ENCODE results near the gene ANXA8L1.
"Not testable (repeated sequence)": the region's sequence is repeated elsewhere in the genome, so short reads cannot be mapped to it uniquely, and the experiment has no call there.

Gene ANXA8L1
- 0 reads per million in 4 experiments for total RNA-seq

DNA sequence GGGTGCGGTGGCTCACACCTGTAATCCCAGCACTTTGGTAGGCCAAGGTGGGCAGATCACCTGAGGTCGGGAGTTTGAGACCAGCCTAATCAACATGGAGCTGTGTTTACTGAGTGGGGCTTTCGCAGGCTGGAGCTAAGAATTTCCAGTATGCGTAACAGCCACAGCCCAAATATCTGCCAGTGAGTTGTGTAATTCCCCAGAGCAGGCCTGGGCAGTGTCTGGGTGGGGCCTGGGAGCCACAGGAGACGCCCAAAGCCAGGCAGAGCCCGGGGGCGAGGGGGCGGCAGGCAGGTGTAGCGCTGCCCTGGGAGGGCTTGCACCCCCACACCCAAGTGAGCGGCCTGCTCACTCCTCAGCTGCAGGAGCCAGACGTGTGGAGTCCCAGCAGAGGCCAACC, at the start of gene ANXA8L1:
Gene ANXA8L1 (plus strand): TSS at position 371 of the 400 bp plus-strand sequence. CDS start 76 bp downstream, outside the sequence.
- DNase-seq: not testable (repeated sequence)

GRCh38 chr10:46326066-46326465, 49.5 kb upstream of the ANXA8L1 start:
- no peak for DNase-seq

GRCh38 chr10:46326971-46327370, 48.6 kb upstream of the ANXA8L1 start:
- DNase-seq: no peak

GRCh38 chr10:46327685-46328084, 47.9 kb upstream of the ANXA8L1 start:
- no peak for DNase-seq

DNA sequence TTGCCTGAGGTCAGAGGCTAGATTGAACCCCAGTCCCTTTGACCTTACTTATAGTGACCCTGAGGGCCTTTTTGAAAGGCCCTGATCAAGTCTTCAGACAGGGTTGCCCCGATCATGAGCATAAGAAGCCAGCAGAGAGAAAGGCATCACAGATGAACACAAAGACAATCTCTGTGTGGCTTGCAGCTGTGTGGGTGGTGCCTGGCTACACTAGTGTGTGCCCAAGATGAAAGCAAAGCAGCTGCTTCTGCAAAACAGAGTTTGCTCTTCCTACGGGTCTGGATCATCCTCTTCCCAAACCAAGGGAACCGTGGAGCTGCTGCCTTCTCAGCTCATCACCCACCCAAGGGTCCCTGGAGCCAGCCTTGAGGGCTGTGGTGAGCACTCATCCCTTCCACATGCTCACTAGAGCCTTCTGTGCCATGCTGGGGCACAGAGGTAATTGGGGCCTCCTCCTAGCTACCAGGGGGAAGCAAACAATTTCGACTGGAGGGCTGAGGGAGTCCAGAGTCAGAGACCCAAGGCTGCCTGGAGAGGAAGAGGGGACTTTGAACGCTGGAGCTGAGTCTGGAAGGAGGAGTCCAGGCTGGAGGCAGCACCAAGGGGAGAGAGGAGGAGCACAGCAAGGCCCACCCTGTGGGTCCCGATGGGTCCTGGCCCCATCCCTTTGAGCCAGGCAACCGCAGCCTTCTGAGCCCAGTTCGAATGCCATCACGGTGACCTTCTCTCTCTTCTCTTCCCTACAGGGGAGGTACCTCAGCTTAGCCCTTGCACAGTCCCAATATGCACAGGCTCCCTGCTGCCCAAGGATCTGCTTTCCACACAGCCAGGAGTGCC, 46.5 kb upstream of the ANXA8L1 start:
- no peak for DNase-seq

DNA sequence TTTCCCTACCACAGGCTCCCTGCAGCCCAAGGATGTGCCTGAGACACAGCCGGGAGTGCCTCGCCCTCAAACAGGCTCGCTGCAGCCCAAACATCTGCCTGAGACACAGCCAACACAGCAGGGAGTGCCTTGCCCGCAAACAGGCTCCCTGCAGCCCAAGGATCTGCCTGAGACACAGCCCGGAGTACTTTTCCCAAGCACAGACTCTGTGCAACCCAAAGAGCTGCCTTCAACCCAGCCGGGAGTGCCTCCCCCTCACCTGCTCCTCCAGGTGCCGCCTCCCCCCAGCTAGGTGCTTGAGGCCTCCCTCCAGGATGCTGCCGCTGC, 45.9 kb upstream of the ANXA8L1 start:
- no peak for DNase-seq

- DNase-seq: no peak
Measured at GRCh38 chr10:46330894-46331293, 44.7 kb upstream of the ANXA8L1 start.

GRCh38 chr10:46365484-46365883, 10.1 kb upstream of the ANXA8L1 start:
- not testable (repeated sequence) for DNase-seq

DNA sequence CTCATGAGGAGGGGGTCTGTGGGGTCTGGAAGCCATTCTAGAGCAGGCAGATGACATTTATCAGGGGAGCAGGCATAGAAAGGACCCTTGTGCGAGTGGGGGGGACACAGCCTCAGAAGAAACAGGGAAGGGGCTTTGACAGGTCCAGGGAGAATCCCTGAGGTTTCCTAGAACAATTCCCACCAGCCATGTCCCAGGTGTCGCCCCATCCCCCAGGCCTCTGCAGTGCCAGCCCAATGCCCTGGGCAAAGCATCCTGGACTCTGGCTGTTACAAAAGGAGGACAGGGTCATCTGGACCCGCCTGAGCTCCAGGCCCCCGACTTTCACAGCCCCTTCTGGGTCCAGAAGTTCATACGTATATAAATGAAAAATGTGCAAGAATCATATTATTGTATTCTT, 8.4 kb upstream of the ANXA8L1 start:
- not testable (repeated sequence) for DNase-seq

DNA sequence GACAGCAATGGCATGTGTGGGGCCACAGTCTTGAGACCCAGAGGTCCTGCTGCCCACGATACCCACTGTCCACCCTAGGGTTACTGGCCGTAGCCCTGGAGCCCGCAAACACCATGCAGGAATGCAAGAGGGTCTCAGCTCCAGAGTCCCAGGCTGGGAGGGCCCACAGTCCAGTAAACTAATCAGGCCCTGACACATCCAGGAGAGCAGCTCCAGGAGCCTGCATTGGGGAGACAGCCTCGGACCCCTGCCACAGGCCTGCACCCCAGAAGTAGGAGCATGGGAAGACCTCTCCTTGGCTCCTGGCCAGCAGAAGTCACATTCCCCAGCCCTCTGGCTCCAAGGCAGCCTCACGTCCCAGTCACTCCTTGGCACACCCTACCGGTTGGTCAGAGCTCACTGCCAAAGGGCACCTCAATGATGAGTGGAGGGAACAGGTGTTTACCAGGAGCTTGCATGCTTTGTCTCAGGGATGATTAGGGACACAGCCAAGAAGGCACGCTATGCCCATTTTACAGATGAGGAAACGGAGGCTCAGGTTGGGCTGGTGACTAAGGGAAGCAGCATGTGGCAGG, 7.8 kb upstream of the ANXA8L1 start:
- DNase-seq: not testable (repeated sequence)

DNA sequence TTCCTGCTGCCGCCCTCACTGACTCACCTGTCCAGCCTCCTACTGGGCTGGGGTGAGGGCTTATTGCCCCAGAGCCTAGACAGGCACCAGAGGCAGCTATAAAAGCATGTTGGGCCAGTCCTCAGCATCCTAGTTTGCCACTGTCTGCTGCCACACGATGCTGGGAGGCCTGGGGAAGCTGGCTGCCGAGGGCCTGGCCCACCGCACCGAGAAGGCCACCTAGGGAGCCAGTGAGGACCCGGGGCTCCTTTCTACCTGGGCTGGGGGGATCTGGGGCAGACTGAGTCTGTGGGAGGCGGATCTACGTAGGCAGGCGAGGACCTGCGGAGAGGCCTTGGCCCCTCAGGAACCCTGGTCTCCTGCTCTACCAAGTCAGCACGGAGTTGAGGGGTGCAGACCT, 6.6 kb upstream of the ANXA8L1 start:
- DNase-seq: not testable (repeated sequence)

- not testable (repeated sequence) for DNase-seq
Measured at GRCh38 chr10:46374410-46374809, 1.2 kb upstream of the ANXA8L1 start.

- DNase-seq: not testable (repeated sequence)
Measured at GRCh38 chr10:46377022-46377421, 1.4 kb downstream of the ANXA8L1 start.

- not testable (repeated sequence) for DNase-seq
Measured at GRCh38 chr10:46377651-46378050, 2.1 kb downstream of the ANXA8L1 start.

DNA sequence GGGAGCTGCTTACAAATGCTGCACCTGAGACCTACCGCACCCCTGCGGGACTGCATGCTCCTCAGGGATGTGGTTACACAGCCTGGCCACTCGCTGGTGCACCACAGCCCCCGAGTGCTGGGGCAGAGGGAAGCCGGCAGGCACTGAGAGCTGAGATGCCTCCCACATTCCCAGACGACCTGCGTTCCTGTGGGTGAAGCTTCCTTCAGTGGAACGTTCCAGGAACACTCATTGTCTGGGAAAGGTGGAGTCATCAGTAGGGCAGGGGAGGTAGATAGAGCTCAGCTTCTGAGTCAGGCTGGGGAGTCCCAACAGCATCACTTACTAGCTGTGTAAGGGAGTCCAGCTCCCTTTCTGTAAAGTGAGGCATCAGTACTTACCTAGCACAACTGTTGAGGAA, 2.5 kb downstream of the ANXA8L1 start:
- DNase-seq: not testable (repeated sequence)

DNA sequence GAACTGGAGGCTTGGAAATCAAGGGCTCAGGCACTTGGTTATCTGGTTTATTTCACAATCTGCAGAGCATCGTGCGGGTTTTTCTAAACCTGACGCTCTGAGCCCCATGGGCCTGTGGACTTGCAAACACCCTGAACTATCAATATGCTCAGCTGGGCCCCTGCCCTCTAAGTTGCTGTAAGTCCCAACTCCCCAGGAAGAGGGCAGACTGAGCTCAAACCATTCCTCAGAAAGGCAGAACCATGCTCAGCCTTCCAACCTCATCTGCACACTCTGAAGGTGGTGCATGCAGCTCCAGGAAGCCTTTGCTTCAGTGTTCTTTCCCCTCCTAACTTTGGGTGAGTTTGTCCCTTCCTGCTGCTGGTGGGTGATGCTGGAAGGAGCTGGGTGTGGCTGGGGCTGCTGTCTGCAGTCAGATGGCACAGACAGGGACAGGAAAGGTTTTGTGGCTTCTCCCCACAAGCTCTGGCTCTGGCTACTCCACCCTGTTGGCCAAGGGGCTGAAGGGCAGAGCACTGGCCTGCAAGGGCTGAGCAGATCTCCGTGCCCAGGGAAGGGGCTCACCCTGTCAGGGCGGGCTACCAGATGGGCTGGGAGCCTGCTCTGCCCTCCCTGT, 3.8 kb downstream of the ANXA8L1 start:
- DNase-seq: not testable (repeated sequence)

GRCh38 chr10:46385858-46386257, 10.3 kb downstream of the ANXA8L1 start:
- not testable (repeated sequence) for DNase-seq

- DNase-seq: not testable (repeated sequence)
Measured at GRCh38 chr10:46386694-46387093, 11.1 kb downstream of the ANXA8L1 start.

DNA sequence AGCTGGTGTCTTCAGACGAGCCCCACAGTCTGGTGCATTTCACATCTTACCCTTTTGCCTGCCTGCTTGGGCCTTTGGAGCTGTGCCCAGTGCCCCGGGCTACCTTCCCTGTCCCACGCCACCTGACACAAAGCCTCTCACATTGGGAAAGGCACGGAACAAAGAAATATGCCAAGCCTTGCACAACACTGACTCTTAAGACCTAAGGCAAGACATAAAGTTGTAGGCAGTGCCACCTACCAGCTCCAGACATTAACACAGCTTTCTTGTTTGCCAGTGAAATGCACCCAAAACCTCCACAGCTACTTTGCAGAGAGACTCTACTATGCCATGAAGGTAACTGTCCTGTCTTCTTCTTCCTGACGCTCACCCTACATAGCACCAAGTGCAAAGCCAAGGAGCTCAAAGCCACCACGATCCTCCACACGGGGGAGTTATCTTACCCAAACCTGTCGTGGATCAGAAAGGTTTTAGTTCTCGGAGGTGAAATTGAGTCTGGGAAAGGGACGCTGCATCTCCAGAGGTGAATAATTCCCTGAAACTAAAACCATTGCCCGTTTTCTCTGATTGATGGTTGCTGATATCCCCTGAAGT, 11.8 kb downstream of the ANXA8L1 start:
- DNase-seq: not testable (repeated sequence)

GRCh38 chr10:46391422-46391821, 15.8 kb downstream of the ANXA8L1 start:
- not testable (repeated sequence) for DNase-seq

DNA sequence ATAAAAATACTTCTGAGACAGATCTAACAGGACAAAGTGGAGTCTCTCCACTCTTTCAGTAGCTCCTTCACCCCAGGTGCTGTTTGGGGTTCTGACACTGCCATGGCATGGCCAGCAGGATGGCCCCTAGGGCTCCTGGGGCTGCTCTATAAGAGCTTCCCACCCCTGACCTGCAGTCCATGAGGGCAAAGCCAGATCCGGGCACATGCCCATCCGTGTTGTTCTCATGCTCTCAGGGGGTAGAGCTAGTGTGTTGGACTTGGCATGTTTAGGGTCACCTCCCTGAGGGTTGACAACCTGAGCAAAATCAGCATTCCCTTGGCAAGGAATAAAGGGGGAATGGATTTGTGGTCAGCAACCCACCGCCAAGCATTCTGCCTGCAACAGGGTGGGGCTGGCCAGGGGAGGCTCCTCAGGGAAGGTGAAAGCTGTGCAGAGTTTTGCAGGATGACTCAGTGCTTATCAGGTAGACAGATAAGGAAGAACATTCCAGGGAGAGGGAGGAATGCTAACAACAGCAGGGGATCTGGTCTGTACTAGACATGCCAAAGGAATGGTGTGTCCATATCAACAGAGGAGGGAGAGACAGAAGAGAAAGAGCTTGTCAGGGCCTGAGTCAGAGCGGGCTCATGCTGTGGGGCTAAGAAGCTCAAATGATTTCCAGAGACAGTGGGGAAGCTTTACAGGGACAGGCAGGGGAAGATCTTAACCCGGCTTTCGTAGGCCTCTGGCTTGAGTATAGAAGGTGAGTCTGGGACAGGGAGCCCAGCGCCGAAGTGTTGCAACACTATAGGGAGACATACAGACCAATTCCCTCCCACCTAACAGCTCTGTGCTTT, 21.1 kb downstream of the ANXA8L1 start:
- DNase-seq: not testable (repeated sequence)

GRCh38 chr10:46397767-46398166, 22.2 kb downstream of the ANXA8L1 start:
- not testable (repeated sequence) for DNase-seq

All from effector CD8-positive, alpha-beta T cell (primary cell).